Transverse colon (tissue), 4 donors: Measurements from ENCODE around the gene ADCY1. TPM values are rescaled to one million over a fixed set of nuclear protein-coding genes. Genes with fewer than 3 reads are reported as not detected.

Experiments
- DNase-seq: peaks from one replicate; pipeline ENCODE4 v3.0.0-alpha.2; 2019
- H3K27ac ChIP-seq, 4 donors: fragments of 200-600 bp; sonication (generic); 2 replicates each; pipeline ENCODE4 v1.5.1; 2016 to 2018; ENCODE audit warnings: inconsistent platforms in 4 of 4
- H3K27me3 ChIP-seq: fragments of 200-600 bp; sonication (generic); 2 replicates; pipeline ENCODE4 v1.5.1; 2017; ENCODE audit warnings: inconsistent platforms
- H3K36me3 ChIP-seq, 4 donors: fragments of 200-600 bp; sonication (generic); 2 replicates each; pipeline ENCODE4 v1.5.1; 2017 to 2019; ENCODE audit warnings: inconsistent platforms in 4 of 4
- H3K4me1 ChIP-seq, 4 donors: fragments of 200-600 bp; sonication (generic); 2 replicates each; pipeline ENCODE4 v1.5.1; 2017 to 2020; ENCODE audit warnings: inconsistent platforms in 4 of 4
- H3K4me3 ChIP-seq, 4 donors: fragments of 200-600 bp; sonication (generic); 1 replicate in 1 of 4; 2 replicates in 3 of 4; pipeline versions ENCODE4 v1.5.1 to v1.6.1; 2017 to 2019; ENCODE audit warnings: inconsistent platforms in 4 of 4
- H3K9me3 ChIP-seq, 2 donors: fragments of 200-600 bp; sonication (generic); 2 replicates each; pipeline ENCODE4 v1.5.1; 2017 to 2019; ENCODE audit warnings: inconsistent platforms in 2 of 2
- CTCF ChIP-seq, 5 experiments: fragments of 200-600 bp in 3 of 5; fragments of 450-650 bp in 2 of 5; sonication (generic) in 3 of 5; IDR thresholded peaks; 1 replicate in 2 of 5; 2 replicates in 3 of 5; pipeline ENCODE4 v1.5.1; 2016 to 2017; ENCODE audit warnings: antibody characterized with exemption in 5 of 5, inconsistent platforms in 3 of 5, mild to moderate bottlenecking in 2 of 5, moderate library complexity in 1 of 5
- EP300 ChIP-seq: sonication (generic); formaldehyde crosslinking; IDR thresholded peaks from one replicate; pipeline ENCODE4 v1.6.1; 2017; ENCODE audit warnings: antibody characterized with exemption, low read depth
- POLR2A ChIP-seq: fragments of 450-650 bp; IDR thresholded peaks from one replicate; pipeline ENCODE4 v1.6.1; 2016; ENCODE audit warnings: antibody characterized with exemption, mild to moderate bottlenecking, moderate library complexity
- POLR2AphosphoS5 ChIP-seq, 3 donors: sonication (generic); formaldehyde crosslinking; IDR thresholded peaks; one replicate each; pipeline ENCODE4 v1.6.1; 2016; ENCODE audit warnings: antibody characterized with exemption in 3 of 3
- WGBS, 2 donors: methylation state at CpG; one replicate each; pipeline ENCODE4 v1.1.5; 2018; ENCODE audit warnings: low coverage in 1 of 2; 5-methylcytosine and 5-hydroxymethylcytosine counted together
- in situ Hi-C, 4 donors: fragments of 200-750 bp; cut with MboI; loops; one replicate each; pipeline versions ENCODE4 v1.15.0 to v1.15.1; 2017; ENCODE audit warnings: low sequenced_read_pairs in 3 of 4, low pct_ligation_motif_present in 1 of 4, low pct_unique_long_range_greater_than_20kb in 1 of 4
- intact Hi-C: fragments of 100-400 bp; cut with DNase I; formaldehyde crosslinking; loops from one replicate; pipeline ENCODE4 v1.15.1; 2023; ENCODE audit warnings: low total_unique reads
- total RNA-seq, 4 donors: library from RNA; depleted of rRNA; stranded (reverse); fragments of >200 nt; gene quantifications; one replicate each; pipeline ENCODE4 v1.1.0, GENCODE V29; 2016

ADCY1 gene
- total RNA-seq, 4 donors from 2014 or later, result 0.16 to 0.41 TPM; not detected in 2

GRCh38 chr7:45638916-45639315, 64.7 kb downstream of the ADCY1 start:
- in situ Hi-C loops, result no loop called here
- Histone ChIP-seq H3K27me3 (no peaks in the 10 kb centered on the region), H3K9me3 (no peaks in the 10 kb centered on the region), H3K27ac (no peak overlapping the region), H3K4me3 (no peak overlapping the region), H3K36me3 (no peaks in the 10 kb centered on the region), H3K4me1 (no peaks in the 10 kb centered on the region)
- intact Hi-C loops, result no loop called here
- 0 to 55% methylated on average over 1 to 2 of the region's 2 CpGs for WGBS, 2 donors
- no peak for TF ChIP-seq POLR2A
- TF ChIP-seq EP300, result no peak
- TF ChIP-seq POLR2AphosphoS5 (IDR thresholded peaks at IDR 0.05), result no peak
- no peak for TF ChIP-seq CTCF (IDR thresholded peaks at IDR 0.05)
- DNase-seq, result no peak

- TF ChIP-seq CTCF (IDR thresholded peaks at IDR 0.05), result no peak
- no peak for TF ChIP-seq POLR2A
- no peak for TF ChIP-seq EP300
- TF ChIP-seq POLR2AphosphoS5 (IDR thresholded peaks at IDR 0.05), result no peak
- in situ Hi-C loops (no loop called here), intact Hi-C loops (no loop called here)
- no peak for DNase-seq
- Histone ChIP-seq H3K9me3 (no peaks in the 10 kb centered on the region), H3K27ac (no peak overlapping the region), H3K4me1 (no peaks in the 10 kb centered on the region), H3K4me3 (no peak overlapping the region), H3K27me3 (no peaks in the 10 kb centered on the region), H3K36me3 (no peaks in the 10 kb centered on the region)
- WGBS, 2 donors, result 75 to 80% methylated on average over 1 of the region's 1 CpG
Measured at GRCh38 chr7:45642044-45642443, 67.9 kb downstream of the ADCY1 start.

GRCh38 chr7:45643630-45644029, 69.5 kb downstream of the ADCY1 start:
- Histone ChIP-seq H3K27ac (no peak overlapping the region), H3K36me3 (no peaks in the 10 kb centered on the region), H3K27me3 (no peaks in the 10 kb centered on the region), H3K9me3 (no peaks in the 10 kb centered on the region), H3K4me3 (no peak overlapping the region), H3K4me1 (no peaks in the 10 kb centered on the region)
- WGBS, 2 donors, result 78% methylated on average over 7 of the region's 7 CpGs; no CpG with 5 or more reads in 1 of the 2 donors
- TF ChIP-seq POLR2A (no peak), EP300 (no peak), POLR2AphosphoS5 (IDR thresholded peaks at IDR 0.05) (no peak), CTCF (IDR thresholded peaks at IDR 0.05) (no peak)
- in situ Hi-C loops, result no loop called here
- no peak for DNase-seq
- intact Hi-C loops, result no loop called here

GRCh38 chr7:45644237-45644636, 70.1 kb downstream of the ADCY1 start:
- 83% methylated on average over 4 of the region's 4 CpGs; no CpG with 5 or more reads in 1 of the 2 donors for WGBS, 2 donors
- in situ Hi-C loops, result no loop called here
- intact Hi-C loops, result no loop called here

More at GRCh38 chr7:45644237-45644636, 70.1 kb downstream of the ADCY1 start:
- Histone ChIP-seq H3K9me3 (no peaks in the 10 kb centered on the region), H3K36me3 (no peaks in the 10 kb centered on the region), H3K27ac (no peak overlapping the region), H3K4me1 (no peaks in the 10 kb centered on the region), H3K27me3 (no peaks in the 10 kb centered on the region), H3K4me3 (no peak overlapping the region)
- no peak for TF ChIP-seq EP300
- no peak for TF ChIP-seq POLR2AphosphoS5 (IDR thresholded peaks at IDR 0.05)
- TF ChIP-seq POLR2A, result no peak
- TF ChIP-seq CTCF (IDR thresholded peaks at IDR 0.05), result no peak
- no peak for DNase-seq
